Stimulated activated CD4-positive, alpha-beta T cell treated with anti-CD3 and anti-CD28 coated beads, Interleukin-4, amount 100 ng/mL, for 48 hours (primary cell): ENCODE results near the gene CELA2A.
"Not testable (repeated sequence)": the region's sequence is repeated elsewhere in the genome, so short reads cannot be mapped to it uniquely, and the experiment has no call there.

Source experiments
- DNase-seq, 2 donors: peaks; one replicate each; pipeline ENCODE4 v3.0.0-alpha.2; 2020; ENCODE audit warnings: low read depth in 2 of 2

Gene CELA2A

GRCh38 chr1:15424981-15425380 lies 31.6 kb upstream of the CELA2A start:
- DNase-seq, result no peak

GRCh38 chr1:15425521-15425920 lies 31.0 kb upstream of the CELA2A start:
- DNase-seq, result no peak

GRCh38 chr1:15425958-15426357 lies 30.6 kb upstream of the CELA2A start:
- no peak for DNase-seq

GRCh38 chr1:15426492-15427279 lies 29.8 kb upstream of the CELA2A start:
- DNase-seq, result no peak

- DNase-seq, result no peak
Observed at GRCh38 chr1:15427280-15427666, 29.3 kb upstream of the CELA2A start.

GRCh38 chr1:15428252-15428651 lies 28.3 kb upstream of the CELA2A start:
- DNase-seq, result not testable (repeated sequence)

- DNase-seq, result no peak
Observed at GRCh38 chr1:15428815-15429435, 27.6 kb upstream of the CELA2A start.

- DNase-seq, result no peak
Observed at GRCh38 chr1:15429701-15430149, 26.8 kb upstream of the CELA2A start.

GRCh38 chr1:15430787-15431570 lies 25.6 kb upstream of the CELA2A start:
- DNase-seq, result peak; percentile 67 to 78

GRCh38 chr1:15431571-15431948 lies 25.0 kb upstream of the CELA2A start:
- no peak for DNase-seq

- DNase-seq, result no peak
Observed at GRCh38 chr1:15432324-15432723, 24.2 kb upstream of the CELA2A start.

GRCh38 chr1:15433471-15433870 lies 23.1 kb upstream of the CELA2A start:
- DNase-seq, result no peak

GRCh38 chr1:15434739-15435138 lies 21.8 kb upstream of the CELA2A start:
- not testable (repeated sequence) for DNase-seq

GRCh38 chr1:15435239-15436077 lies 21.1 kb upstream of the CELA2A start:
- DNase-seq, result no peak

GRCh38 chr1:15436881-15437442 lies 19.6 kb upstream of the CELA2A start:
- DNase-seq, result no peak

GRCh38 chr1:15439325-15439724 lies 17.2 kb upstream of the CELA2A start:
- no peak for DNase-seq

GRCh38 chr1:15440357-15440756 lies 16.2 kb upstream of the CELA2A start:
- DNase-seq, result no peak

- DNase-seq, result no peak
Observed at GRCh38 chr1:15441247-15441646, 15.3 kb upstream of the CELA2A start.

- DNase-seq, result no peak
Observed at GRCh38 chr1:15442119-15442518, 14.4 kb upstream of the CELA2A start.

- DNase-seq, result no peak
Observed at GRCh38 chr1:15442759-15443158, 13.8 kb upstream of the CELA2A start.

GRCh38 chr1:15443281-15443680 lies 13.3 kb upstream of the CELA2A start:
- no peak for DNase-seq
